ENCODE results near the gene KAZN.

DNA sequence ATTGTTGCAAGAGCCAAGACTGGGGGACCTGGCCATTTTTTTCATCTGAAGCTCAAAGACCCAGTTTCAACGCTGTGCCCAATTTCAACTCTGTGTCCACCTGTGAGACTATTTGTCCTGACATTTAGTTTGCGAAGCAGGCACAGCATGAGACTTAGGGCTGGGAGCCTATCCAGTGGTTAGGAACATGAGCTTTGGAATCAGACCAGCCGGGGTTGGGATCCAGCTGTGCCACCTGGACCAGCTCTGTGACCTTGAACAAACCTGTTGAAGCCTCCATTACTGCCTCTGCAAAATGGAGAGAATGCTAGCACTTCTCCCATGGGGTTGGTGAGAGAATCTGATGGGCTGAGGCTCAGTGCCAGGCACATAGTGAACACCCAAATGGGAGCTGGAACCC, 348.9 kb downstream of the KAZN start:
- TF ChIP-seq, protein P1, sequence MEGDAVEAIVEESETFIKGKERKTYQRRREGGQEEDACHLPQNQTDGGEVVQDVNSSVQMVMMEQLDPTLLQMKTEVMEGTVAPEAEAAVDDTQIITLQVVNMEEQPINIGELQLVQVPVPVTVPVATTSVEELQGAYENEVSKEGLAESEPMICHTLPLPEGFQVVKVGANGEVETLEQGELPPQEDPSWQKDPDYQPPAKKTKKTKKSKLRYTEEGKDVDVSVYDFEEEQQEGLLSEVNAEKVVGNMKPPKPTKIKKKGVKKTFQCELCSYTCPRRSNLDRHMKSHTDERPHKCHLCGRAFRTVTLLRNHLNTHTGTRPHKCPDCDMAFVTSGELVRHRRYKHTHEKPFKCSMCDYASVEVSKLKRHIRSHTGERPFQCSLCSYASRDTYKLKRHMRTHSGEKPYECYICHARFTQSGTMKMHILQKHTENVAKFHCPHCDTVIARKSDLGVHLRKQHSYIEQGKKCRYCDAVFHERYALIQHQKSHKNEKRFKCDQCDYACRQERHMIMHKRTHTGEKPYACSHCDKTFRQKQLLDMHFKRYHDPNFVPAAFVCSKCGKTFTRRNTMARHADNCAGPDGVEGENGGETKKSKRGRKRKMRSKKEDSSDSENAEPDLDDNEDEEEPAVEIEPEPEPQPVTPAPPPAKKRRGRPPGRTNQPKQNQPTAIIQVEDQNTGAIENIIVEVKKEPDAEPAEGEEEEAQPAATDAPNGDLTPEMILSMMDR (IDR thresholded peaks at IDR 0.05) = no peak
- no peak for TF ChIP-seq POLR2AphosphoS5 (IDR thresholded peaks at IDR 0.05)
